ENCODE results near the gene RUNDC3A. TPM values are rescaled to one million over a fixed set of nuclear protein-coding genes. Genes with fewer than 3 reads are reported as not detected.

The RUNDC3A gene
- total RNA-seq, 4 donors from 2014 or later = 0.42 to 2.8 (median 1.7) TPM

- H3K27ac ChIP-seq (replicated peaks in 1 of 4) = no peak overlapping the region
- H3K9me3 ChIP-seq = no peaks in the 10 kb centered on the region
- no peak overlapping the region for H3K4me3 ChIP-seq
- DNase-seq (ENCODE audit: extremely low spot score) = no peak
- intact Hi-C loops (cut with DNase I) = no loop called here
- TF ChIP-seq, protein P1, sequence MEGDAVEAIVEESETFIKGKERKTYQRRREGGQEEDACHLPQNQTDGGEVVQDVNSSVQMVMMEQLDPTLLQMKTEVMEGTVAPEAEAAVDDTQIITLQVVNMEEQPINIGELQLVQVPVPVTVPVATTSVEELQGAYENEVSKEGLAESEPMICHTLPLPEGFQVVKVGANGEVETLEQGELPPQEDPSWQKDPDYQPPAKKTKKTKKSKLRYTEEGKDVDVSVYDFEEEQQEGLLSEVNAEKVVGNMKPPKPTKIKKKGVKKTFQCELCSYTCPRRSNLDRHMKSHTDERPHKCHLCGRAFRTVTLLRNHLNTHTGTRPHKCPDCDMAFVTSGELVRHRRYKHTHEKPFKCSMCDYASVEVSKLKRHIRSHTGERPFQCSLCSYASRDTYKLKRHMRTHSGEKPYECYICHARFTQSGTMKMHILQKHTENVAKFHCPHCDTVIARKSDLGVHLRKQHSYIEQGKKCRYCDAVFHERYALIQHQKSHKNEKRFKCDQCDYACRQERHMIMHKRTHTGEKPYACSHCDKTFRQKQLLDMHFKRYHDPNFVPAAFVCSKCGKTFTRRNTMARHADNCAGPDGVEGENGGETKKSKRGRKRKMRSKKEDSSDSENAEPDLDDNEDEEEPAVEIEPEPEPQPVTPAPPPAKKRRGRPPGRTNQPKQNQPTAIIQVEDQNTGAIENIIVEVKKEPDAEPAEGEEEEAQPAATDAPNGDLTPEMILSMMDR (IDR thresholded peaks at IDR 0.05) = no peak
- TF ChIP-seq POLR2A (IDR thresholded peaks at IDR 0.05; ENCODE audit: low read depth) (no peak), POLR2AphosphoS5 (IDR thresholded peaks at IDR 0.05) (no peak)
- 71% methylated on average over 15 of the region's 17 CpGs for WGBS
- H3K27me3 ChIP-seq = peaks cover 9 to 62% (median 38%) of the 10 kb centered on the region in 4 donors
- H3K36me3 ChIP-seq = no peaks in the 10 kb centered on the region
- peaks cover 17 to 43% (median 38%) of the 10 kb centered on the region in 4 donors for H3K4me1 ChIP-seq
Observed at GRCh38 chr17:44312396-44313104, 4.1 kb downstream of the RUNDC3A start.

GRCh38 chr17:44314031-44314430, 5.6 kb downstream of the RUNDC3A start:
- Histone ChIP-seq H3K36me3 (peaks cover 0 to 2% (median 0%) of the 10 kb centered on the region in 4 donors), H3K4me1 (peaks cover 5 to 28% (median 23%) of the 10 kb centered on the region in 4 donors), H3K4me3 (no peak overlapping the region), H3K27ac (replicated peaks in 1 of 4) (no peak overlapping the region), H3K27me3 (peaks cover 9 to 69% (median 39%) of the 10 kb centered on the region in 4 donors), H3K9me3 (no peaks in the 10 kb centered on the region)
- intact Hi-C loops (cut with DNase I) = no loop called here
- TF ChIP-seq EP300 (IDR thresholded peaks at IDR 0.05) (no peak), POLR2A (IDR thresholded peaks at IDR 0.05; ENCODE audit: low read depth) (no peak), POLR2AphosphoS5 (IDR thresholded peaks at IDR 0.05) (no peak)
- TF ChIP-seq, protein P1 (IDR thresholded peaks at IDR 0.05) = no peak
- no peak for DNase-seq (ENCODE audit: extremely low spot score)
- 71% methylated on average over 7 of the region's 7 CpGs for whole genome bisulfite sequencing

DNA sequence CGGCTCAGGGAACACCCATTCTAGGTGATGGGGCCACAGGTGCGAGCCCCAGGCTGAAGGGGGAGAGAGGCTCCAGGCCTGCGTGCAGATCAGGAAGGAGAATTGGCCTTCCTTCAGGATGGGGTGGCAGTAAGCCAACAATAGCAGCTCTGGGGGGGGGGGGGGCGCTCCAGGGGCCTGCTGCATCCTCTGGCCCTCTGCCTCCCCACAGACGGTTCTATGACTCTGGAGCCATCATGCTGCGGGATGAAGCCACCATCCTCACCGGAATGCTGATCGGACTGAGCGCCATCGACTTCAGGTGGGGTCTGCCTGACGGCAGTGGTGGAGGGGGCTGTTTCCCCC, 6.1 kb downstream of the RUNDC3A start:
- intact Hi-C loops (cut with DNase I) = no loop called here
- peaks cover 9 to 69% (median 39%) of the 10 kb centered on the region in 4 donors for H3K27me3 ChIP-seq
- 32% methylated on average over 8 of the region's 11 CpGs for WGBS

DNA sequence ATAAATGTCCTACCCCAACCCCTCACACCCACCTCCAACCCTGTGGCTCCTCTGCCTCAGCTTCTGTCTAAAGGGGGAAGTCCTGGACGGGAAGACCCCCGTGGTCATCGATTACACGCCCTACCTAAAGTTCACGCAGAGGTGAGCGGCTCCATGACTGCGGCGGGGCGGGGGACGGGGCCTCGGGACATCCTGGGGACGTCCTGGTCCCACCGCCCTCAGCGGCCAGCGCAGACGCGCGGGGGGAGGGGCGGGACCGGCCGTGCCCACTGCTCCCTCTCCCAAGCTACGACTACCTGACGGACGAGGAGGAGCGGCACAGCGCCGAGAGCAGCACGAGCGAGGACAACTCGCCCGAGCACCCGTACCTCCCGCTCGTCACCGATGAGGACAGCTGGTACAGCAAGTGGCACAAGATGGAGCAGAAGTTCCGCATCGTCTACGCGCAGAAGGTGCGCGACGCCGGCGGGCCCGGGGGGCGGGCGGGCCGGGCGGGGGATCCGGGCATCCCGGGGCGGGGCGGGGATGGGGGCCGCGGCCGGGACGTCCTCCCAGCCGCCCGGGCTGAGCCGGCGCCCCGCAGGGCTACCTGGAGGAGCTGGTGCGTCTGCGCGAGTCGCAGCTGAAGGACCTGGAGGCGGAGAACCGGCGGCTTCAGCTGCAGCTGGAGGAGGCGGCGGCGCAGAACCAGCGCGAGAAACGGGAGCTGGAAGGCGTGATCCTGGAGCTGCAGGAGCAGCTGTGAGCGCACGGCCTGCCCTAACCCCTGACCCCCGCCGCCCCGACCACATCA, 6.7 kb downstream of the RUNDC3A start:
- intact Hi-C loops (cut with DNase I) = no loop called here
- H3K4me1 ChIP-seq = peaks cover 5 to 25% (median 18%) of the 10 kb centered on the region in 4 donors

More for the DNA sequence above, 6.1 kb downstream of the RUNDC3A start:
- Histone ChIP-seq H3K4me3 (no peak overlapping the region), H3K9me3 (no peaks in the 10 kb centered on the region), H3K27ac (replicated peaks in 1 of 4) (no peak overlapping the region), H3K36me3 (peaks cover 1 to 7% (median 4%) of the 10 kb centered on the region in 4 donors), H3K4me1 (peaks cover 5 to 25% (median 19%) of the 10 kb centered on the region in 4 donors)
- TF ChIP-seq, protein P1 (IDR thresholded peaks at IDR 0.05) = no peak
- no peak for TF ChIP-seq POLR2A (IDR thresholded peaks at IDR 0.05; ENCODE audit: low read depth)
- TF ChIP-seq EP300 (IDR thresholded peaks at IDR 0.05) = no peak
- no peak for TF ChIP-seq POLR2AphosphoS5 (IDR thresholded peaks at IDR 0.05)
- no peak for DNase-seq (ENCODE audit: extremely low spot score)

More for the DNA sequence above, 6.7 kb downstream of the RUNDC3A start:
- Histone ChIP-seq H3K4me3 (peak overlapping the region; percentile 32 to 56 (median 36)), H3K36me3 (peaks cover 7 to 12% (median 10%) of the 10 kb centered on the region in 4 donors), H3K27me3 (peaks cover 9 to 69% (median 39%) of the 10 kb centered on the region in 4 donors), H3K9me3 (no peaks in the 10 kb centered on the region), H3K27ac (replicated peaks in 1 of 4) (no peak overlapping the region)
- TF ChIP-seq, protein P1 (IDR thresholded peaks at IDR 0.05) = no peak
- TF ChIP-seq EP300 (IDR thresholded peaks at IDR 0.05) = no peak
- TF ChIP-seq POLR2AphosphoS5 (IDR thresholded peaks at IDR 0.05) = no peak
- TF ChIP-seq POLR2A (IDR thresholded peaks at IDR 0.05; ENCODE audit: low read depth) = no peak
- DNase-seq (ENCODE audit: extremely low spot score) = no peak
- WGBS = 7% methylated on average over 6 of the region's 81 CpGs
